ENCODE results near the gene KBTBD13.
"Not testable (repeated sequence)": the region's sequence is repeated elsewhere in the genome, so short reads cannot be mapped to it uniquely, and the experiment has no call there.

The KBTBD13 gene

GRCh38 chr15:65076486-65077290 lies at the start of gene KBTBD13:
Gene KBTBD13, plus strand, starts transcription at chr15:65076746. Its CDS starts 70 bp downstream, at chr15:65076816.
- in situ Hi-C loops (cut with MboI; ENCODE audit: low sequenced_read_pairs), result no loop called here

GRCh38 chr15:65026756-65027155 lies 49.8 kb upstream of the KBTBD13 start:
- in situ Hi-C loops (cut with MboI; ENCODE audit: low sequenced_read_pairs), result no loop called here

- in situ Hi-C loops (cut with MboI; ENCODE audit: low sequenced_read_pairs), result no loop called here
Measured at GRCh38 chr15:65027593-65027992, 49.0 kb upstream of the KBTBD13 start.

GRCh38 chr15:65028338-65028737 lies 48.2 kb upstream of the KBTBD13 start:
- in situ Hi-C loops (cut with MboI; ENCODE audit: low sequenced_read_pairs), result no loop called here

GRCh38 chr15:65028921-65029735 lies 47.4 kb upstream of the KBTBD13 start, which contains the start of gene MTFMT:
Gene MTFMT, minus strand, starts transcription at chr15:65029639. Its CDS starts 26 bp downstream, at chr15:65029613.
- in situ Hi-C loops (cut with MboI; ENCODE audit: low sequenced_read_pairs), result no loop called here

- in situ Hi-C loops (cut with MboI; ENCODE audit: low sequenced_read_pairs), result no loop called here
Measured at GRCh38 chr15:65029736-65030208, 46.8 kb upstream of the KBTBD13 start.

GRCh38 chr15:65032801-65033537 lies 43.6 kb upstream of the KBTBD13 start:
- in situ Hi-C loops (cut with MboI; ENCODE audit: low sequenced_read_pairs), result no loop called here

- in situ Hi-C loops (cut with MboI; ENCODE audit: low sequenced_read_pairs), result no loop called here
Measured at GRCh38 chr15:65033659-65034269, 42.8 kb upstream of the KBTBD13 start.

GRCh38 chr15:65034719-65035118 lies 41.8 kb upstream of the KBTBD13 start:
- in situ Hi-C loops (cut with MboI; ENCODE audit: low sequenced_read_pairs), result no loop called here

GRCh38 chr15:65037309-65037708 lies 39.2 kb upstream of the KBTBD13 start:
- in situ Hi-C loops (cut with MboI; ENCODE audit: low sequenced_read_pairs), result no loop called here

- in situ Hi-C loops (cut with MboI; ENCODE audit: low sequenced_read_pairs), result no loop called here
Measured at GRCh38 chr15:65038428-65038827, 38.1 kb upstream of the KBTBD13 start.

GRCh38 chr15:65038836-65039235 lies 37.7 kb upstream of the KBTBD13 start:
- in situ Hi-C loops (cut with MboI; ENCODE audit: low sequenced_read_pairs), result no loop called here

- in situ Hi-C loops (cut with MboI; ENCODE audit: low sequenced_read_pairs), result no loop called here
Measured at GRCh38 chr15:65040461-65040860, 36.1 kb upstream of the KBTBD13 start.

- in situ Hi-C loops (cut with MboI; ENCODE audit: low sequenced_read_pairs), result no loop called here
Measured at GRCh38 chr15:65041787-65042186, 34.8 kb upstream of the KBTBD13 start.

GRCh38 chr15:65042776-65043327 lies 33.7 kb upstream of the KBTBD13 start:
- in situ Hi-C loops (cut with MboI; ENCODE audit: low sequenced_read_pairs), result no loop called here

GRCh38 chr15:65044218-65044617 lies 32.3 kb upstream of the KBTBD13 start:
- in situ Hi-C loops (cut with MboI; ENCODE audit: low sequenced_read_pairs), result not testable (repeated sequence)

GRCh38 chr15:65044724-65045481 lies 31.6 kb upstream of the KBTBD13 start, which contains the start of gene SLC51B:
Gene SLC51B, plus strand, starts transcription at chr15:65045387. Its CDS starts 4,618 bp downstream, at chr15:65050005.
- in situ Hi-C loops (cut with MboI; ENCODE audit: low sequenced_read_pairs), result no loop called here

- in situ Hi-C loops (cut with MboI; ENCODE audit: low sequenced_read_pairs), result no loop called here
Measured at GRCh38 chr15:65048241-65048640, 28.3 kb upstream of the KBTBD13 start.

- in situ Hi-C loops (cut with MboI; ENCODE audit: low sequenced_read_pairs), result no loop called here
Measured at GRCh38 chr15:65049418-65049840, 27.1 kb upstream of the KBTBD13 start.

Measured in HL-60/S4 (cell line).